Measurements from ENCODE around the gene EXT2.

The EXT2 gene

GRCh38 chr11:44267006-44267749 lies 171.7 kb downstream of the EXT2 start:
- no peak for DNase-seq (ENCODE audit: low read depth)

GRCh38 chr11:44267750-44268613 lies 172.5 kb downstream of the EXT2 start:
- no peak for DNase-seq (ENCODE audit: low read depth)

GRCh38 chr11:44268614-44269080 lies 173.2 kb downstream of the EXT2 start:
- DNase-seq (ENCODE audit: low read depth), result no peak

GRCh38 chr11:44269369-44270351 lies 174.2 kb downstream of the EXT2 start:
- DNase-seq (ENCODE audit: low read depth), result peak; percentile 24

GRCh38 chr11:44270403-44271273 lies 175.2 kb downstream of the EXT2 start:
- DNase-seq (ENCODE audit: low read depth), result peak; percentile 21

- no peak for DNase-seq (ENCODE audit: low read depth)
These were observed 175.8 kb downstream of the EXT2 start for GRCh38 chr11:44271286-44271685.

GRCh38 chr11:44274404-44274803 lies 178.9 kb downstream of the EXT2 start:
- no peak for DNase-seq (ENCODE audit: low read depth)

GRCh38 chr11:44275241-44275640 lies 179.8 kb downstream of the EXT2 start:
- no peak for DNase-seq (ENCODE audit: low read depth)

GRCh38 chr11:44275961-44276550 lies 180.6 kb downstream of the EXT2 start:
- DNase-seq (ENCODE audit: low read depth), result no peak

- no peak for DNase-seq (ENCODE audit: low read depth)
These were observed 182.0 kb downstream of the EXT2 start for GRCh38 chr11:44277196-44278090.

- DNase-seq (ENCODE audit: low read depth), result no peak
These were observed 184.0 kb downstream of the EXT2 start for GRCh38 chr11:44279483-44279882.

GRCh38 chr11:44280257-44280656 lies 184.8 kb downstream of the EXT2 start:
- no peak for DNase-seq (ENCODE audit: low read depth)

- DNase-seq (ENCODE audit: low read depth), result no peak
These were observed 185.7 kb downstream of the EXT2 start for GRCh38 chr11:44281151-44281550.

GRCh38 chr11:44282620-44283019 lies 187.1 kb downstream of the EXT2 start:
- DNase-seq (ENCODE audit: low read depth), result no peak

GRCh38 chr11:44285756-44286155 lies 190.3 kb downstream of the EXT2 start:
- DNase-seq (ENCODE audit: low read depth), result no peak

GRCh38 chr11:44286268-44286880 lies 190.9 kb downstream of the EXT2 start:
- no peak for DNase-seq (ENCODE audit: low read depth)

- DNase-seq (ENCODE audit: low read depth), result no peak
These were observed 191.4 kb downstream of the EXT2 start for GRCh38 chr11:44286911-44287310.

- DNase-seq (ENCODE audit: low read depth), result no peak
These were observed 192.7 kb downstream of the EXT2 start for GRCh38 chr11:44288133-44288526.

GRCh38 chr11:44290208-44290607 lies 194.7 kb downstream of the EXT2 start:
- no peak for DNase-seq (ENCODE audit: low read depth)

All from fibroblast of the conjunctiva (primary cell).